DMS114 treated with DMSO at 0.1 percent for 48 hours (cell line): Measurements from ENCODE around the gene PHF11.
"Not testable (repeated sequence)": the region's sequence is repeated elsewhere in the genome, so short reads cannot be mapped to it uniquely, and the experiment has no call there.

Experiments used
- DNase-seq: peaks from one replicate; lab custom pipeline; 2025; ENCODE audit not compliant: unreplicated experiment; lab: John Stamatoyannopoulos, UW

The PHF11 gene

DNA sequence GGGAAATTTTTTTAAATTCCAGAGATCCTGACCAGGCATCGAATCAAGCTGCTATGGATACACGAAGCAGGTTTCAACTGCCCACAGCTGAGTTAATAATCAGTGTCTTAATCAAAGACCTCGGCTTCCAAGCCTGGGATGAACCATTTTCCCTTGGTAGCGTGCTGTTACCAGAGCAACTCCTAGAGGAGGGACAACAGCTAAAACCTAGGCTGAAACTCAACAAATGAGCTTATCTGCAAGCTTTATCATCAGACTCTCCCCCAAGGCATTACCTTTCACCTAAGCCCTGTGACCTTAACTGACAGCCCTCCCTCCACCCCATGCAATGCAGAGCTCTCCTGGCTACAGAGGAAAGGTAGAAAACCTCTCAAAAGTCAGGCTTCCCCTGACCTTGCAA, 49.9 kb downstream of the PHF11 start:
- DNase-seq, result no peak

- DNase-seq, result no peak
These were observed 50.8 kb downstream of the PHF11 start for GRCh38 chr13:49546561-49546960.

- no peak for DNase-seq
These were observed 53.5 kb downstream of the PHF11 start for GRCh38 chr13:49549289-49549688.

DNA sequence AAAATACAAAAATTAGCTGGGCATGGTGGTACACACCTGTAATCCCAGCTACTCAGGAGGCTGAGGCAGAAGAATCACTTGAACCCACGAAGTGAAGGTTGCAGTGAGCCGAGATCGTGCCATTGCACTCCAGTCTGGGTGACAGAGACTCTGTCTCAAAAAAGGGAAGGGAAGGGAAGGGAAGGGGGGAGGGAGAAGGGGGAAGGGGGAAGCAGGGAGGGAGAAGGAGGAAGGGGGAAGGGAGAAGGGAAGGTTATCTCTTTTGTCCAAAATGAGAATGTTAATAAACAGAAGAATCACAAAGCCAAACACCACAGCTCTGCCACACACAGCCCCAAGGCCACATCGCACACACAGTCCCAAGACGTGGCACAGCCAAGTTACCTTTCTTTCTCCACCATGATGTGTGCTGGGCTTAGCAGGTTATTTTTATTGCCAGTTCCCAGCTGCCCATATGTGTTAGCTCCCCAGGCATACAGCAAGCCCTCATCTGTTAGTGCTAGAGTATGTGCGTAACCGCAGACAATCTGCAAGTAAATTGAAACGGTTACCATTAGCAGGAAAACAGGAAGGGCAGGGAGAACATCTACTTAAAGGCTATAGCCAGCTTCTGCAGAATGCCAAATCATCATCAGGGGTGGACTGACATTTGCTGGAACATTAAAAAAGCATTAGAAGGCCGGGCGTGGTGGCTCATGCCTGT, 55.3 kb downstream of the PHF11 start:
- no peak for DNase-seq

DNA sequence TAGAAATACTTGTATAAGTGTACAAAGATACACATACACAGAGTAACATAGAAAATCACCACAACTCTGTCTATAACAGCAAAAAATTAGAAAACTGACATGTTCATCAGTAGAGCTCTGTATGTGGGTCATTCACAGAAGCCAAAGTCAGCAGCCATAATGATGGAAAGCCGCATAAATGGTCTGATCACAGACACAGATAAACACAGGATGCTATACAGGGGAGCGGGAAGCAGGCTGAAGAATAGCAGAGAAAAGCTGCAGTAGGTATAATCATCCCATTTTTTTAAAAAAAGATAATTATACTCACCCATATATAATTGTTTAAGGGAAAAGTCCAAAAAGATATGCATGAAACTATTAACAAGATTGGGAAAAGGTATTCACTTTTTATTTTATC, 58.1 kb downstream of the PHF11 start:
- no peak for DNase-seq

DNA sequence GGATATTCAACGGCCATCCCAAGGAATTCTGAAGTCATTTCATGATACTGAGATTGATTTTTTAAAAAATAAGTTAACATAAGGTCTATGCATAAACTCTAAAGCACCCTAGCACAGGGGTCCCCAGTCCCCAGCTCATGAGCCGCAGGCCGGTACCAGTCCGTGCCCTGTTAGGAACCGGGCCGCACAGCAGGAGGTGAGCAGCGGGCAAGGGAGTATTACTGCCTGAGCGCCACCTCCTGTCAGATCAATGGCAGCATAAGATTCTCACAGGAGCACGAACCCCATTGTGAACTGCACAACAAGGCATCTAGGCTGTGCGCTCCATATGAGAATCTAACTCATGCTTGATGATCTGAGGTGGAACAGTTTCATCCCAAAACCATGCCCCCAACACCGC, 58.6 kb downstream of the PHF11 start:
- DNase-seq, result no peak

- DNase-seq, result no peak
These were observed 63.3 kb downstream of the PHF11 start for GRCh38 chr13:49559006-49559405.

- no peak for DNase-seq
These were observed 64.7 kb downstream of the PHF11 start for GRCh38 chr13:49560270-49561061.

- no peak for DNase-seq
These were observed 65.3 kb downstream of the PHF11 start for GRCh38 chr13:49561062-49561410.

GRCh38 chr13:49563516-49563915, 67.8 kb downstream of the PHF11 start:
- DNase-seq, result no peak

- DNase-seq, result not testable (repeated sequence)
These were observed 69.7 kb downstream of the PHF11 start for GRCh38 chr13:49565461-49565860.

- DNase-seq, result no peak
These were observed 70.7 kb downstream of the PHF11 start for GRCh38 chr13:49566461-49566860.

DNA sequence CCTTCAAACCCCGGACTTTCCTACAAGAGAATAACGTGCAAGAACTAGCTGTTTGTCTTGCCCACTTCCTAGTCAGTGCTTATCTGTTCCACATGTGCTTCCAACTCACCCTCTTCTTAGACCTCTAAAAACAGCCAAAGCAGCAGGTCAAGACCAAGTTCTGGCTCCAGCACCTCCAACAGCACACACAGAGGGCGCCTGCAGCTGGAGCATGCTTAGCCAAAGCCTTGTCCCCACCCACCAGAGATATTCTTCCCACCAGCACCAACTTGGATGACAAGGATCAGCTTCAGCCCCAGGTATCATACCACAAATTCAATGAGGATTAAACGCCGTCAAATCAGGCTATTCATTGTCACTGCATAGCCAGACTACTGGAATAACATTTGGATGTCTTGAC, 71.7 kb downstream of the PHF11 start:
- no peak for DNase-seq

DNA sequence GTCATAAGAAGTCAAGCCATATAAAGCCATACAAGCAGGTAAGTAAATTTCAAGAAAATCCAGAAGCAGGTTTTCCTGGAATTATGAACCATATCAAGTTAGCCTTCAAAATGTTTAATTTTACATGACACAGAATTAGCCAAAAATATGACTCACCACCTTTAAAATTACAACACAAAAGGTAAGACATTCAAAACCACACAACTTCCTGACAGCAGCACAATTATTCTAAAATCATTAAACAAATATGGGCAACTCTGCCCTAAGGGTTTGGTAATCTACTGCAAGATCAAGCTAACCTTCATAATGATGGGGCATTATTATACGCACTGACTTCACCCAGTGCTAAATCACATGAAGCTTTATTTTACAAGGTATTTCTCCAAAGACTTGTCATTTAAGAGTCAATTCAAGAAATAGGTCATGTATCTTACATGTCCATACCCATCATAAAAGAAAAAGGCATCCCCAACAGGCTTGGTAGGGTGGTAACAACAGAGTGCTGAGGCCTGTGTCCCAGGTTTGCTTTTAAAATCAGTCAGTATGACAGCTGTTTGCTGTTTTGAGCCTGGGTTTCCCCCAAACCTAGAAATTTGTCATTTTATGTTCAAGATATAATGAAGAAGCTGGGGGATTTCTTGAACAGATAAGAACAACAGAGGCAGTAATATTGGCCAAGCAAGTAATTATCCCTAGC, 74.4 kb downstream of the PHF11 start:
- no peak for DNase-seq

- no peak for DNase-seq
These were observed 75.8 kb downstream of the PHF11 start for GRCh38 chr13:49571299-49572240.
